Brain pericyte (primary cell): ENCODE measurements around the gene HIGD1B.

Experiments used
- DNase-seq: peaks from one replicate; pipeline ENCODE4 v3.0.0-alpha.2; 2012; ENCODE audit warnings: low read depth, low spot score

The HIGD1B gene

DNA sequence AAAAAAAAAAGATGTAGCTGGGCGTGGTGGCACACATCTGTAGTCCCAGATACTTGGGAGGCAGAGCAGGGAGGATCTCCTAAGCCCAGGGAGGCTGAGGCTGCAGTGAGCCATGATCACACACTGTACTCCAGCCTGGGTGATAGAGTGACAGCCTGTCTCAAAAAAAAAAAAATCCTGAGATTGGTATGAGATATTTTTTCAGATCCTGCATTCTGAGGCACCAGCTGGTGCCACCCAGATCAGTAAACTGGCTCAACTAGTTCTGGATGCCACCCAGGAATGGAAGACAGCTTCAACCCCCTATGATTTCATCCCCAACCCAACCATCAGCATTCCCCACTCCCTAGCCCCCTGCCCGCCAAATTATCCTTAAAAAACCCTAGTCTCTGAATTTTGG, 10.5 kb upstream of the HIGD1B start:
- no peak for DNase-seq

GRCh38 chr17:44840274-44840673, 7.4 kb upstream of the HIGD1B start:
- no peak for DNase-seq

DNA sequence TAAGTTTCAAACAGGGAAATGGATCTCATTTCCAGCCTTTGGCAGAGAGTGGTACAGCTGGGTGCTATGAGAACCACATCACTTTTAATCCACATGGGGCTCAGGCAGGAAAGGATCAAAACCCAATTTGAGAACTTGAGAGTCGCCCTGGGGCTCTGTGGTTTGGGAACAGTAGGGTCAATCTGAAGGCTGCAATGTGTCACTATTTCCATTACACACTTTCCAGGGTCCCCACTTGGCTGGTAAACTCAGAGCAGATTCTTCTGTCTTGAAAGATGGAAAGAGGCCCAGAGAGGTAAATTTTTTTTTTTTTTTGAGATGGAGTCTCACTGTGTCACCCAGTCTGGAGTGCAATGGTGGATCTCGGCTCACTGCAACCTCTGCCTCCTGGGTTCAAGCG, 6.7 kb upstream of the HIGD1B start:
- no peak for DNase-seq

- no peak for DNase-seq
Measured at GRCh38 chr17:44842748-44843147, 4.9 kb upstream of the HIGD1B start.

DNA sequence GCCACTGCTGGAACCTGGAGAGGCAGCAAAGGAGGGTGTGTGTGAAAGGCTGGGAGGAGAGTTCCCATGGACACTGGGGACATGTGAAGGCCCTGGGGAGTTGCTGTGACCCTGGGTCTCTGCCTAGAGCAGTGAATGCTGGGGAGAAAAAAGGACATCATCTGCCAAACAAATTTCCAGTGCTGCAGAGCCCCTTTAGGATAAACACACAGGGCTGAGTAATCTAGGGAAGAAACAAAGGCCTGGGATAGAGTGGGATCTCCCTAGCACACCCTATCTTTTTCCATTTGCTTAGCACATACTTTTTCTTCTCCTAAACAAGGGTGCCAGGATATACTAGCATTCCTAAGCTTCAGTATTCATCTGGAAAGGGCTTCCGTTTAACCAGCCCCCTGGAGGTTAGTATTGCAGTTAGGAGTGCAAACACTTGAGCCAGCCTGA, 3.3 kb upstream of the HIGD1B start:
- DNase-seq: no peak

DNA sequence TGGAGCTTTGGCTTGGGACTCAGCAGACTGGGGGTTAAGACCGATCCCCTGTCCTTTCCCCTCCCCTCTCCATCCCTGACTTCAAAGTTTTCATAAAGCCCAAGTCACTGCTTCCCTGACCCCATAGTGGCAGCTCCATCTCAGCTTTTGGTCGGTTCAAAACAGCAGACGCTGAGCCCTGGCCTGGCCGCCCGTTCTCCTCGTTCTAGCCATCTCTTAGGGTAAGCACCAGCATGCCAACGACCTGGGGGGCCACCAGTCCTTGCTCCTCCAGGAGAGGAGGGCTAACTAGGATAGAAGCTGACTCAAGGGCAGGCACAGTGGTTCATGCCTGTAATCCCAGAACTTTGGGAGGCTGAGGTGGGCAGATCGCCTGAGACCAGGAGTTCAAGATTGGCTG, 1.5 kb upstream of the HIGD1B start:
- DNase-seq: no peak

DNA sequence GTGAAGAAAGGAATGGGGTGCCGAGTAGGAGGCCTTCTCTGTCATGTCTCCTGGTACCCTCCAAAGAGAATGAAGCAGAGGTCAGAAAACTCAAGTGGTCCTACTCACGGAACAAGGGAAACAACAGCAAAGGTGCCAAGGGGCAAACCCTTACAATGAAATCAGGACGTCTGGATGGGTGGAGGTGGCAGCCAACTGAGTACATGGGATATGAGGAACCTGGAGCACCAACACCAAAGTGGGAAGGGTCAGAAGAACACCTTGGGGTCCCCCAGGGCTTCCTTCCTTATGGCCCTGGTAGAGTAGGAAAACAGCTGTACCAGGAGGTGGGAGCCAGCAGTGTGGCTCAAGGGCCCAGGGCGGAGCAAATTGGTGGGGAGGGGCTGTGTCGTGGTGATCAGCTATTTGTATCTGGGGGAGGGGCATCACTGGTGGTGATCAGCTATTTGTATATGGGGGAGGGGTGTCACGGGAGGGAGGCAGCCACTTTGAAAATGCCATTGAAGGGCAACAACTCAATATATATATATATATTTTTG, 643 bp downstream of the HIGD1B start:
- DNase-seq: no peak

- no peak for DNase-seq
Measured at GRCh38 chr17:44848961-44849489, 1.3 kb downstream of the HIGD1B start.

GRCh38 chr17:44850025-44850424, 2.3 kb downstream of the HIGD1B start:
- no peak for DNase-seq

- no peak for DNase-seq
Measured at GRCh38 chr17:44850612-44851011, 2.9 kb downstream of the HIGD1B start.

- no peak for DNase-seq
Measured at GRCh38 chr17:44854192-44854591, 6.5 kb downstream of the HIGD1B start.

DNA sequence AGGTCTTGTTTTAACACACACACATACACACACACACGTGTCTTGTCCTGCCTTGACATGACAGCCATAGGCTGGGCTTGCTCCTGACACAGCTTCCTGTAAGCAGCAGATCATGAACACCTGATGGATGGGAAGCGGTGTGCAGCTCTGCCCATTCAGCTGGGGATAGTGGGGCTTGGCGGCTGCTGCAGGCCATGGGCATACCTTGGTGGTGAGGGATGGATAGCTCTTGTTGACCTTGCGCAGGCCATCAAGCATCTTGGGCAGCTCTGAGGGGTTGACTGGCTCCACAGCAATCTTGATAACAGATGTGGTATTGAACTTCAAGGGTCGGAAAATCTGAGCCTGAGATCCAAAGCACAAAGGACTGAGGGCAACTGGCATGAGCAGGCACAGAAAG, 12.0 kb downstream of the HIGD1B start:
- no peak for DNase-seq

- no peak for DNase-seq
Measured at GRCh38 chr17:44862278-44862914, 14.7 kb downstream of the HIGD1B start.

GRCh38 chr17:44863061-44863918, 15.6 kb downstream of the HIGD1B start:
- DNase-seq: no peak

- no peak for DNase-seq
Measured at GRCh38 chr17:44864831-44865230, 17.1 kb downstream of the HIGD1B start.

DNA sequence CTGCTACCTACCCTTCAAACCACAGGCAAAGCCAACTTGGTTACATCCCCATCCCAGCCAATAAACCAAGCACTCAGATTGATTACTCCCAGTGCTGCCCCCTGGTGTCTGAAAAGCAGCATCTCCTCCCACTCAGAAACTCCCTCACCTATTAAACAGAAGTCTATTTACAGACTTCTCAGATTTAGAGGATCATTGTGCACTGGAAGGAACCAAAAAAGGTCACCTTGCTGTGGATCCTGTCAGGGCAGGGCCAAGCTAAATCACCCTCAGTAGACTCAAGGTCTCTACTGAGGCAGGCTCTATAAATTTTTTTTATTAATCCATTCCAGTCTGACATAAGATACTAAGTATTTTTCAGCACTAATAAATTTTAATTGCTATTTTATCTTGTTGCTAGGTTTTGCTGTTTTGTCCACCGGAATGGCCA, 17.6 kb downstream of the HIGD1B start:
- no peak for DNase-seq

DNA sequence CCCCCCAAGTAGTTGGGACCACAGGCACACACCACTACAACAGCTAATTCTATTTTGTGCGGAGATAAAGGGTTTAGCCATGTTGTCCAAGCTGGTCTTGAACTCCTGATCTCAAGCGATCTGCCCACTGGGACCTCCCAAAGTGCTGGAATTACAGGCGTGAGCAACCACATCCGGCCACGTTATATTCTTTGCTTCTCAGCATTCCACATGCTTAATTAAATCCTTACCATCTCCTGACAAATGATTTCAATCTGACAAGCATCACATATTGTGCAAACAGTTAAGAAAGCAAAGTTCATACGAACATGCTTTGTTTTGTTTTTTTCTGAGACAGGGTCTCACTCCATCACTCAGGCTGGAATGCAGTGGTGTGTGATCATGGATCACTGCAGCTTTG, 18.2 kb downstream of the HIGD1B start:
- DNase-seq: no peak

GRCh38 chr17:44867841-44868240, 20.2 kb downstream of the HIGD1B start:
- DNase-seq: no peak

DNA sequence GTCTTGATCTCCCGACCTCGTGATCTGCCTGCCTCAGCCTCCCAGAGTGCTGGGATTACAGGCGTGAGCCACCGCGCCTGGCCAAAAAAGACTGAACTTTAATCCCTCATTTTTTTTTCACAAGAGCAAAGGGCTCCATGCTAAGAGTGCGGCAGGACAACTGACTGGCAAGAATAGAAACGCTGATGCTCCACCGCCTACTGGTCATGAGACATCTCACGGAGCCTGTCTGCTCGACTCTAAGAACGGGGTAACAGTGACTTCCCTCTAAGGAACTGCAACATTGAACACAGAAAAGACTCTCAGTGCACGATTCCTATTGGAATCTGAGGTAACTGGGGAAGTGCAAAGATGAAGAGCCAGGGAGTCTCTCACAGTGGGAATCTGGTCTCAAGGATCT, 23.9 kb downstream of the HIGD1B start:
- DNase-seq: no peak

- DNase-seq: no peak
Measured at GRCh38 chr17:44872131-44872768, 24.6 kb downstream of the HIGD1B start.

DNA sequence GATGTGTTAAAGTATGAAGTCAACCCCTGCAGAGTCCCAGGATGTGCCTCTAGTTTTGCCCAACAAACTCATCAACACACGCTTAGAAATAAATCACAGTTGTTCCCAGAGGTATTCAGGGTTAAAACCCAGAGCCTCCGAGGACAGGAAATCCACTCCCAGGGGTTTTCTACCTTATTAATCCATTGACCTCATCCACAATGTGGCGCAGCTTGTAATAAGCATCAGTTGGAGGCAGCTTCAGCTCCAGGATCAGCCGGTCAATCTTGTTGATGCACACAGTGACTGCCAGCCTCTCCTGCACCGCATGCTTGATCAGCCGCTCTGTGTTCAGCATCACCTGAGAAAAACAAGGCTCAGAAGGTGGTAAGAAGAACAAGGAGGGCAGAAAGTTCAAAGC, 28.1 kb downstream of the HIGD1B start:
- no peak for DNase-seq

GRCh38 chr17:44877121-44877520, 29.4 kb downstream of the HIGD1B start:
- DNase-seq: no peak
